Skin of body (tissue), 2 donors: ENCODE measurements around the gene JAM3. TPM values are rescaled to one million over a fixed set of nuclear protein-coding genes. Genes with fewer than 3 reads are reported as not detected.
A peak's percentile ranks its signal among the peaks of the same experiment; 100 is the strongest.

Experiments
- DNase-seq: peaks from one replicate; lab custom pipeline; 2025; lab: John Stamatoyannopoulos, UW
- total RNA-seq: library from RNA; depleted of rRNA; stranded (reverse); fragments of >200 nt; gene quantifications from one replicate; pipeline ENCODE4 v1.2.3, GENCODE V29; 2014

Gene JAM3
- 41.0 TPM for total RNA-seq

DNA sequence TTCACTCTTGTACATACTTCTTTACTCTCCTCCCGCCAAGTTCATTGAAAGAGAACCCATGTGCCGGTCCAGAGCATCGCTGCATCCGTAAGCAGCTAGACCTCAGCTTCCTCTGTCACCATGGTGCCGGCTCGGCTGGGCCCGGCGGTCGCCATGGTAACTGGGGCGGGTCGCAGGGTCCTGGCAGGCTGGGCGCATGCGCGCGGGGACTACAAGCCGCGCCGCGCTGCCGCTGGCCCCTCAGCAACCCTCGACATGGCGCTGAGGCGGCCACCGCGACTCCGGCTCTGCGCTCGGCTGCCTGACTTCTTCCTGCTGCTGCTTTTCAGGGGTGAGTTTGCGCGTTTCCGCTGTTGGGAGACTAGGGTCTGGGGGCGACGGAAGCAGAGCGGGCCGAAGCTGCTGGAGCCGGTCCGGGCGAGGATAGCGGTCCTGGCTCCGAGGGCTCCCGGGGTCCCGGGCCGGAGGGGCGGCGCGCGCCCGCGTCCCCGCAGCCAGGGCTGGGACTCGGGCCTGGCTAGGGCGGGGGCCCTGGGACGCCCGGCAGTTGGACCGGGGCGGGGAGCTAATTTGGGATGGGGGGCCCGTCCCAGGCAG lies at the start of gene JAM3:
Gene JAM3, plus strand, starts transcription at position 244 of the 597 bp plus-strand sequence. Its CDS starts 12 bp downstream, at position 256.
- DNase-seq = peak; percentile 84

DNA sequence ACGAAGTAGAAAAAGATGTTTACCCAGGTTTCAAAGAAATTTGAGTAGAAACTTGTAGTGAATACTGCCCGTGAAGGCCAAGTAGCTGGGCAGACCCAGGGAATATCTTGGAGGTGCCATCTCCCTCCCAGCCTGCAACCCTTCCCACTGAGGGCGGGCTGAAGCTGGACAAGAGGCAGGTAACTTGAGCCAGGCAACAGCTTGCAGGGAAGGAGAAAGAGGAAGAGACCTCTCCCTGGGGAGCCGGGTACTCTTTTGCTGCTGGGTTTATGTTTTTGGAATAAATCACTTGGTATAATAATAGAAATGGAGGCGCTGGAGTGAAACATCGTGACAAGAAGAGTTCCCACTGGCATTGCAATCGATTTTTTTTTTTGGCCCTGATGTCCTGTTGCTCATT lies 49.4 kb upstream of the JAM3 start:
- DNase-seq = no peak

DNA sequence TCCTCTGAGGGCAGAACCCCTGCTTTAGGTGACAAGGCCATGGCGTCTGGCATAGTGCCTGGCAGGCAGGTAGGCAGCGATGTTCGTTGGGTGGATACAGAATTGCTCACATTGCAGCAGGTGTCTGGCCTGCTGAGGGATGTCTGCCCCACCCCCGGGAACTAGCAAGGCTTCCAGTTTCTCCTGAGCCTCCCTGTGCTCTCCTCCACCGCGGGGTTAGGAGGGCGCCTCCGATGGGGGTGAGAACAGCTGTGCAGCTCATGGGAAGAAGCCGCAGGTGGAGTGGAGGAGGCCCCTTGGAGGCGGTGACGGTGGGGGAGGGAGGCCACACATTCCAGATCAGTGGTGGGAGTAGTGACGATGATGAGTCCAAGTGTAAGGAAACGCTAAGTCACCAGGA lies 48.3 kb upstream of the JAM3 start:
- DNase-seq = no peak

DNA sequence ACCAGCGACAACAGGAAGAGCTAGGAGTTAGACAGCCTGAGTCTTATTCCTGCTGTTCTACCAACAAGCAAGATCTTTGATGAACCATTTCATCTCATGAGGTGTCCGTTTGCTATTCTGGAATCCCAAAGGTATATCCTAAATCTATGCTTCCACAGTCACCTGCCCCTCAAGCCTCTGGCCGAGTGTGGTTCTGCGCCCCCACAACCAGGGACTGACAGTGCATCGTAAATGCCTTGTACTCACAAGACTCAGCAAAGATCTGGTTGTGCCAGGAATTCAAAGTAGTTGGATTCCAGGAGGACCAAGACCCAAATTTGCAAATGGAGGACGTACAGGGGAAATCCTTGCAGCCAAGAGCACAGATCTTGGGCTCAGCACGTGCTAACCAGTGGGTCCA lies 47.5 kb upstream of the JAM3 start:
- DNase-seq = no peak

DNA sequence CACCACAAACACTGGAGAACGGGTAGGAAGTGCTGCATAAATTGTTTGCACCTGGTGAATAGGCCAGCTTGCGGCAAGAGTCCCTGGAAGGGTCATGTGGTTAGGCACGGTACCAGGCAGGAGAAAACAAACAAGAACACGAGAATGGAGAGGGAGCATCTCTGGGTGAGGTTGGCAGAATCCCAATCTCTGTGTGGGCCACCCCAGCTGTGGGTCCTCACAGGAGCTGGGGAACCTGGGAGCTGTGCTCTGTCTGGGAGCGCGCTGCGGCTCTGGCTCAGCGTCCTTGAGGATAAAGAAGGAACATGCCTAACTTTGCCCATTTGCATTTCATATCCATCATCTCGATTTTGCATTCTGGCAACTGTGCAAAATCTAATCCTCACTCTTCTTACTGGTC lies 46.1 kb upstream of the JAM3 start:
- no peak for DNase-seq

DNA sequence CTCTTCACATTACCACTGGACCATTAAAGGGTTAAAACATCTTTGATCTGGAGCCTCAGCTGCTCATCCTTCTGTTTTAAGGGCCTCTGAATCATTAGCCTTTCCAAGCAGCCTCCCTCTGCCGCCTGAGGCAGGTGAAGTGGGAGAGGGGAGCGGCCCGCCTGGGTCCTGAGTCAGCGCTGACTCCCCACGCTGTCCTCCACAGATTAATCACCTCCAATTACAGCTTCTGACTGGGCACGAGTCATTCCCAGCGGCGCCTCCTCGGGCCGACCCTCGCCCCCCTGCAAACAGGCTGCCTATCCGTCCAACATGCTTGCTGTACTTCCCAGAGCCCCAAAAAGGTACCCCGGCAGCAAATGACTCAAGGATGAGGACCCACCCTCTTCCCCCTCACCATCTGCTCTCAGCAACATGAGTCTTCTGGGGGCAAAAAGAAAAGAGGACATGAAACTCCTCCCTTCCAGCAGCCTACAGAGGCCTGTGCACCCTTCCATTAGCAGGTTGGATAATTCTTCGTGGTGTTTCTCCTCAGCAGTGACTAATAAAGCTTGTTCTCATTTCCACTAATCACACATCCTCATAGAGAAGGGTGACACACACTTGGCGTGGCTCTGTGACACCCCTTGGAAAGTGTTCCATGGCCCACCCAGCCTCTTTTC lies 44.3 kb upstream of the JAM3 start:
- DNase-seq = no peak

DNA sequence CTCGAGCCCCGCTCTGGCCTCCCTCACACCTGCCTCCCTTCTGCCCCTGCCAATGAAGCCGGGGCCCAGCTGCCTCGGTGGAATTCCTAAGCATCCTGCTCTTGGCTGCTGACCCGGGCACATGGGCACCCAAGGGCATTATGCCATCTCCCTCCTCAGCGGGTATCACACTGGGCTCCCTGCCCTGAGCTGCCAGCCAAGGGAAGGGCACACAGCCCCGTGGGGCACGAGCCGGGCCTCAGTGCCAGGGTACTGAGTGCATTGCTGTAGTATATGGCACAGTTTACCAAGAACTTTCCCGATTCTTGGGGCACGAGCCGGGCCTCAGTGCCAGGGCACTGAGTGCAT lies 43.8 kb upstream of the JAM3 start:
- no peak for DNase-seq

DNA sequence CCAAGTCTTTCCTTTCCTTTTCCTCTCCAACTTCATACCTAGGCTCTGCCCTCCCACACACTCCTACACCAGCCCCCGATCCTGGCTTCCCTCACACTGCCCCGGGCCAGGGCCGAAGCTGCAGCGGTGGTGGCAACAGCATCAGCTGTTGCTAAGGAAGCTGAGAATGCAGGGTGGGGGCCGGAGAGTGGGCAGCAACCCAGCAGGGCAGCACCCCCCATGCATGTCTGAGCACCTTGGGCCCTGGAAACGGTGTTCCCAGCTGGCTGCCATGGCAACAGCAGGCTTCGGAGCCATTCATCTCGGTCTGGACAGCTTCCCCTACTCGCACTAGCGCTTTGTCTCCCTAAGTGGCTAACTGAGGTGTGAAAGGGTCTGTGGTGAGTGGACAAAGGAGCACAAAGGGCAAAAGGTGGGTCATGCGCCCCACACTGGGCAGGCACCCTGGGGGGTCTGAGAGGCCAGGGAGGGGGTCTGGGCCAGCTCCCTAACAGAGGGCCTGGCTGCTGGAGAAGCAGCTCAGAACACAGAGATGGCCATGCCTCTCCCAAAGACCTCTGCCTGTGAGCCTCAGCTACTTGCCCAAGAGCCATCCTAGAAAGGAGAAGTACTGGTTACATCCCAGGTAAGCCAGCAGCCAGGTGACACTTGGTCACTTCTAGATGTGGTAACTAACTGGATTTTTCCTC lies 42.1 kb upstream of the JAM3 start:
- no peak for DNase-seq

DNA sequence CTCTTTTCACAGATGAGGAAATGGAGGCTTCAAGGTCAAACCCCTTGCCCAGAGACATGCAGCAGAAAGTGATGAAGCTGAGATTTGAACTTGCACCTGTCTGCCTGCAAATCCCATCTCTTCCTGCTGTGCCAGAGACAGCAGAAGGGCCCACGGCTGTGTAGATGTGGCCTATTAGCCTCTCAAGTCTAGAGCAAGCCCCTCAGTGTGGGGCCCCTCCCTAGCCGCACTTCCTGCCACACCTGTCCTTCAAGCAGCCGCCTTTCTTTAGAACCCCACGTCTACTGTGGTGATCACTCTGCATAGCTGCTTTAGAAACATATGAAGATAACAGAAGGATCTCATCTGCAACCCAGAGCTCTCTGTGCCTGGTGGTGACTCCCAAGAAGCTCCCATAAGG lies 41.2 kb upstream of the JAM3 start:
- no peak for DNase-seq

DNA sequence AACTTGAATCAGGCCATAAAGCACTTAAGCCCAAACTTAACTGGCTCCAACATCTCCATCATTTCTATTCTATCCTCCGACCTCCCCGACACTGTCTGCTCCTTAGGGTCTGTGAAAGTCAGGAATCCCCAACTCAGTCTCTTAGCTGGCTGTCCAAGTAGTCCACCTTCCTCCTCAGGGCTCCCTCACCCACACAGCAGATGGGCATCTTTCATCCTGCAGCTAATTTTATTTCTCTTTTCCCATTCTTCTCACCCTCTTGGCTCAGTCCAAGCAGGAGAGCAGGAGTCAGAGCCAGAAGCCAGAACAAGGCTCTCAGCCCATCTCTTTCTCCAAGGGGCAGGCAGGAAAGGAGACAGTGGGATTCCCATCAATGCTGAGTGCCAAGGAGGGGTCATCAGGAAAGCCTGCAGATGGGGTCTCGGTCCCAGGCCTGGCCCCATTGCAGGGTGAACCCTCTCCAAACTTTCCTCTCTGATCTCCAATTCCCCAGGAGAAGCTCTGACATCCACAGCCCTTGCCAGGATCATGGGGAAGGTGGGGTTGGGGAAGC lies 40.4 kb upstream of the JAM3 start:
- DNase-seq = no peak

DNA sequence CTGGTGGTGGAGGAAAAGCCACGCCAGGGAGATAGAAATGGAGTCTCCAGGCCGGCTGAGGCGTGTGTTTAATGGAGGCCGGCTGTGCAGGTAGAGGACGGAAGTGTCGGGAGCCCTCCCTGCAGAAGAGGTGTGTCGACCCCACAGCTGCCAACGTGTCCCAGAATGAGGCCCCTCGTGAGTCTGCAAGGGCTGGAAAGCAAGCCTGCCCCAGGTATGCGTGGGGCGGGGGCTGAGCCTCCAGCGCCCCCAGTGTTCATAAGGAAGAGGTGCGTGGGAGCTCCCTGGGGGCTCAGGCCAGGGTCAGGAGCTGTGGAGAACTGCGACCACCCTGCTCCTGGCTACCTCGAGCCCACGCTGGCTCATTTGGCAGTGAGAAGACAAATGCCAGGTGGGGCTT lies 38.0 kb upstream of the JAM3 start:
- no peak for DNase-seq

DNA sequence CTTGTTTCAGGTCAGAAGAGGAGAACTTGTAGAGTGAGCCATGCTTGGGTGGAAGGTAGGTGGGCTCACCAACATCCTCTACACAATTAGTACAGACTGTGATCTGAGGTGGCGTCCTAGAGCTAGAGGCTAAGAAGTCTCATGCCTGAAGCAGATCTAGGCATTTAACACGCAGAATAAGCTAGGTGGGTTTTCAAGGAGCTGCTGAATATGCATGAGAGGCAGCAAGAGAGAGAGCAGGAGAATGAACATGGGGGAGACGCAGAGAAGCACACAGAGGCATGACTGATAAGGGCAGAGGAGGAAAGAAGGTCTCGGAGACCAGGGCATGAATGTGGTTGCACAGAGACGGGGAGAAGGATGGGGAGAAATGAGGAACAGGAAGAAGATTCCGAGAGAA lies 36.8 kb upstream of the JAM3 start:
- DNase-seq = no peak

DNA sequence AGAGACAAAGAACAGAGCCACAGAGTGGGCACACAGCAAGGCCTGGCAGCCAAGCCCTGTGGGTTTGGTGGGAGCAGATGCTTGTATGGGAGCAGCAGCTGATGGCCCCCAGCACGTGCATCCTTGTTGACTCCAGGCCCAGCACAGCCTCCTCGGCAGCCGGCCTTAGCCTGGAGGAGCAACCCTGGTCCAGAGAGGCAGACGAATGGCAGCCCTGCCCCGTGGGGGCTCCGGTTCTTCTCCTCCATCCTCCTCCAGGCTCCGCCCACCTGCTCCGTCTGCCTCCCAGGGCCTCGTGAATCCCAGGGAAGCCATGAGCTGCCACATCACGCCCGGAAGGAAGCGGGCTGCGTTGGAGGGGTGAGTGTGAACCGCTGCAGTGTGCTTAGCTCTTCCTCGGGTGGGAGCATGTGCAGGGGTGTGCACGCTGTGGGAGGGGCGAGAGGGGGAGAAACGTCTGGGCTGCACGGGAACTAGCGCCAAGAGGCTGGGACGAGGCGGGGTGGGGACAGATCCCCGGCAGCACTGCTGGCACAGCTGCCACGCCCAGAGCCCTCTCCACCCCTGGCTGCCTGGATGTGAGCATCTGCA lies 36.3 kb upstream of the JAM3 start:
- DNase-seq = peak; percentile 20

DNA sequence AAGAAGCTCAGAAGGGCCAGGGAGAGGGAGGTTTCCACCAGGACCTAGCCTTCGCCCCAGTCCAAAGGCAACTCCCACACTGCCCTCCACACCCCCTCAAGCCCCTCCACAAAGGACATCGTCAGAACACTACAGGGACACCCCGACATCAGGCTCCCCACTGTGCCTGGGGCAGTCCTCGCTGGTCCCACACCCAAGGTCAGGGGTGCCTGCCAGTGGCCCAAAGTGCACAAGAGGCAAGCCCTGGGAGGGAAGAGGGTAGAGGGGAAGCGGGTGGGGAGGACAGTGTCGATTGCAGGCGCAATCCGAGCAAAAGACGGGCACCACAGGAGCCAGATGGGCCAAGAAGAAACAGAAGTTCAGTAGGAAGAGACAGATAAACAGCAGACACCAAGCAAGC lies 35.6 kb upstream of the JAM3 start:
- DNase-seq = no peak

DNA sequence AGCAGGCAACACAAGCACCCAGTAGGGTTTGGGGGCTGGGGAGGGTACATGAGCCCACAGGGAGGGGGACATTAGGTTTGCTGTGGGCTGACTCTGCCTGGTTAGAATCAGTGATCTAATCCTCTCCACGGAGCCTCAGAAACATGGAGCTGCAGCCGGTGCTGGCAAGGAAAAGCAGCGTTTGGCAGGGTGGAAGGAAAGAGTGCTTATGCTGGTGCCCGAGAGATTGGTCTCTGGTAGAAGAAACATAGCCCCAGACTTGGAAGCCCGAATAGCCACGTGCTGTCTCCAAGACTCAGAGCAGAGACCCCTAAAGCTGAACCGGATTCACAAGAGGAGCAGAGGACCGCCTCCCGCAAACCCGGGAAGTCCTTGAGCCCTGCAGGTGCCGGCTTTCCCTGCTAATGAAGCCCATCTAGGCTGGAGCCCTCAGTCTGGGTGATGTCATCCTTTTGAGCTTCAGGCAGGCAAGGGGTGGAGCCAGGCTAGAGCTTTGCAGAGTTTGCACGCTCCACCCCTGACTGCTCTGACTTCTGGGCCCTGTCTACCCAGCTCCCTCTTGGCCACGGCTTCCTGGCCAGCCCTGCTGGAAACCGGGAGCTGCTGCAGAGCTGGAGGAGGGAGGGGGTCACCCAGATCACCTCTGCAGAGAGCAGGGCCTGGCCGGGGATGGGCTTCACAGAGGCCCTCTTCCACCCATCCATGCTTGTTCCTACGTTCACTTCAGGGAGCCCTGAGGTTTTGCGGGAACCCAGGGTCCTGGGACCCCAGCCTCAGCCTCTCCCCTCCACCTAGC lies 35.0 kb upstream of the JAM3 start:
- peak; percentile 91 for DNase-seq

DNA sequence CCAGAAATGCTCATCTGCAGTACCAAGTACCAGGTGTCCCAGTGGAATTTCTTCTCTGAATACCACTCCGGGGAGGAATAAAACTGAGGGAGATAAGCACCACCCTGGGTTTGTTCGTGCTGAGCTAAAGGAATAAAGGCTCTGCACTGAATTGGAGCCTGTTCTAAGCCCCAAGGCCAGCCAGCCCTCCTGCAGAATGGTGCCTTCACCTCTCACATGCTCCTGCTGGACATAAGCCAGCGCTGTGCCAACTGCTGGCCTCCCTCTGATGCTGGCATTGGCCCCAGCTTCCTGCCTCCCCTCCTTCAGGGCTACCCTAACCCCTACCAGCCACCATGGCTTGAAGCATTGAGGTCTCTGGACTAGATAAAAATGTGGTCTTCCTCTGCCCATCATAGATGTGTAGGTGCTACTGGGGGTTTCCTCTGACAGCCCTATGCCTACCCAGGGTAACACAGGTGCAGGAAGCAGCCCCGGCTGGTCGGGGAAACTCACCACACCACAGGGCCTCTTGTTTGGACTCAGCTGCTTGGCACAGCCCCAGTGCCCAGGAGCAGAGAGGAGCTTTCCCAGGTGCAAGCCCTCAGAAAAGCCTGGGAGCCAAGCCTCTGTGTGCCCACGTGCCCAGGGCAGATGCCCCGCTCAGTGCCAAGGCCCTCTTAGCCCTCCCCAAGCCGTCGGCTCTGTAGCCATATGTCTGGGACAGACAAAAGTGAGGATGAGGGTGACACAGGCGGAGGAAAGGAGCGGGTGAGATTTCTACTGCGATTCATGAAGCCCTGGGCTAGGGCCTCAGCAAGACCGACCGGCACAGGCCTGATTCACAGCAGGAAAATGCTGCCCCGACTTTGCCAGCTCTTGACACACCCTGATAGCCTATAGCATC lies 34.1 kb upstream of the JAM3 start:
- DNase-seq = no peak

DNA sequence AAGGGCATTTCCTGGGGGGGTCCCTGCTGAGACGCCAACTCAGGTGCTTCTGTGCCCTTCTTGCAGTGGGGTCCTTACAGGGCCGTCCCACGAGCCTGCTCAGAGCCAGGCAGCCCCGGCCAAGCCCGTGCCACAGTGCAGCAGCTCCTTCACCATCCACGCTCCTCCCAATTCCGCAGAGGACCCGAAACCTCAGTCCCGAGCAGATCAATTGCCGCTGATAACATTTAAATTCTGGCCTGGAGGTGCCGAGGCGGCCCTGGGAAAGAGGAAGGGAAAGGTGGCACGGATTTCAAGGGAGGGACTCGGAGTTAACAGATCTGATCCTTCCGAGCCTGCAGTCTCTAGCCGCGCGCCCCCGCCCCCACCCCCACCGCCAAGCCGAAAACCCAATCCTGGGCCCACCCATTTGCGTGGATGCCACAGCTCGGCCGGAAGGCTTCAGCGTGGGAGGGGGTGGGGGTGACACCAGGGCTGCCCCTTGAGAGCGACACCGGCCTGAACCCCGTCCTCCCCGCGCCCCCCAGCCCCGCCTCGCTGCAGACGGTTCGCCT lies 32.3 kb upstream of the JAM3 start:
- DNase-seq = peak; percentile 34

DNA sequence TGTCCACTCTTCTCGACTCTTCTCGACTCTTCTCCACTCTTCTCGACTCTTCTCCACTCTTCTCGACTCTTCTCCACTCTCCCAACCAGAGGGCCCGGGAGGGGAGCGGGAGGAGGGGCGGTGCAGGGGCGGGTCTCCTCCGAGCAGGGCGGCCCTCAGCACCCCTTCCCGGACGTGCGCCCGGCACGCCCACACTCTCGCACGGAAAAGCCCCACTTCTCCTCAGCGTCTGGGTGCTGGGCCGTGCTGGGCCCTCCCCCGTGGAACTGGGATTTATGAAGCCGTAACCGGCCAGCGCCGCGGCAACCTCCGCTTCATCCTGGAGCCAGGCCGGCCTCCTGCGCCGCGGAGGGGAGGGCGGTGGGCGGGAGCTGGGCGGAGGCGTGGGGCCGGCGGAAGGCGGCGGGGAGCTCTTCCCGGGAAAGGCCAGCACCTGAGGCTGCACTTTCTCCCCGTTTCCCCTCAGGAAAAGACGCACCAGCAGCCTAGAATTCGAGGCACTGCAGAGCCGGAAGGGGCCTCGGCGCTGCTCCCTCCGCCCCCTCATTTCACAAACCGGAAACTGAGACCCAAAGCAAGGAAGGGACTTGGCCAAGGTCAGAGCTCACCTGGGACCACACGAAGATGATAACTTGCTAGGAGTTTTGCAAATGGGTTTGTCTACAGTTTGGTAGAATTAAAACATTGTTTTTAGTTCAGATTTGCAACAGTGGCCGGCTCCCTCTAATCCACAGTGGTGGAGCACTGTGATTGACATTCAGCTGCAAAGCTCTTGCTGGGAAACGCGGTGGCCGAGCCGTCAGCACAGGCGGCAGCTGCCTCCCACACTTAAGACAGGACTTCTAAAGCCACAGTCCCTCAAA lies 31.6 kb upstream of the JAM3 start:
- DNase-seq = peak; percentile 89

DNA sequence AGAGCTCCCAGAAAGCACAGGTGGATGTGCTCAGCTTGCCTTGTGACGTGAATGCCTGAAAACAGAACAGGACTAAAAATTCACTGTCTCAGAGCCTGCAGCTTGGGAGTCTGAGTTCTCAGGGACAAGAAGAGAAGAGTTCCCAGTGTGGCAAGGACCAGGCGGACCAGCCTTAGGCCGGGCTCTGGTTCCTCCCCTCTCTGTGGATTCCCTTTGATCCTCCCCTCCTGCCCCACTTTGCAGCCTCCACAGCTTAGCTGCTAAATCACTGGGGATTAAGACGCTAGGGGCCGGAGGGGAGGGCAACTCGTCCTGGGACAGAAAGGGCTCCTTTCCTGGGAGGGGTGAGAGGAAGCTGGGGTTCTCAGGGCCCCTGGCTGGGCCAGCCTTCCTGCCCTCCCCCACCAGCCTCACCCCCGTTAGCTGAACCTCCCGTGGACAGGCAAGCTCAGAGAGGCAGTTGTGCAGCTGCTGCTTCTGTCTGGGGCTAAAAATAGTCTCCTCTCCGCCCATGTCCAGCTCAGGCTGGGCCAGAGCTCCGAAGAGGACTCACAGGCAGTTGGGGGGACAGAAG lies 29.9 kb upstream of the JAM3 start:
- no peak for DNase-seq
